Measurements from ENCODE around the gene PDE8A. TPM values are rescaled to one million over a fixed set of nuclear protein-coding genes. Genes with fewer than 3 reads are reported as not detected.

PDE8A gene
- total RNA-seq, 6 experiments from 2014 or later, result 32.7 to 40.5 (median 37.4) TPM

- H3K4me1 ChIP-seq, result no peaks in the 10 kb centered on the region
- intact Hi-C loops (cut with DNase I), result no loop called here
- DNase-seq (no peak), ATAC-seq (no peak)
- H3K27me3 ChIP-seq, result no peaks in the 10 kb centered on the region
- no peaks in the 10 kb centered on the region for H3K9me3 ChIP-seq
- WGBS (ENCODE audit: insufficient coverage, low coverage, low lambda C conversion rate, missing lambda C conversion rate), result 88% methylated on average over 4 of the region's 4 CpGs
- H3K4me3 ChIP-seq, result no peak overlapping the region
- peaks cover 0 to 52% (median 18%) of the 10 kb centered on the region in 4 donors for H3K36me3 ChIP-seq
- TF ChIP-seq CTCF (IDR thresholded peaks at IDR 0.05) (no peak), POLR2A (IDR thresholded peaks at IDR 0.05) (no peak)
- no peak overlapping the region for H3K27ac ChIP-seq
These were observed 138.9 kb downstream of the PDE8A start for GRCh38 chr15:85120351-85121113.

- Histone ChIP-seq H3K9me3 (no peaks in the 10 kb centered on the region), H3K36me3 (peaks cover 0 to 52% (median 17%) of the 10 kb centered on the region in 4 donors), H3K27me3 (no peaks in the 10 kb centered on the region), H3K4me1 (no peaks in the 10 kb centered on the region), H3K27ac (no peak overlapping the region), H3K4me3 (no peak overlapping the region)
- no peak for TF ChIP-seq CTCF (IDR thresholded peaks at IDR 0.05)
- TF ChIP-seq POLR2A (IDR thresholded peaks at IDR 0.05), result no peak
- intact Hi-C loops (cut with DNase I), result no loop called here
- no peak for DNase-seq
- 88% methylated on average over 1 of the region's 1 CpG for WGBS (ENCODE audit: insufficient coverage, low coverage, low lambda C conversion rate, missing lambda C conversion rate)
- ATAC-seq, result no peak
These were observed 142.5 kb downstream of the PDE8A start for GRCh38 chr15:85124173-85124572.

GRCh38 chr15:85125056-85125661 lies 143.5 kb downstream of the PDE8A start:
- no peaks in the 10 kb centered on the region for H3K9me3 ChIP-seq
- no peak overlapping the region for H3K27ac ChIP-seq
- H3K4me1 ChIP-seq, result no peaks in the 10 kb centered on the region
- peaks cover 0 to 50% (median 17%) of the 10 kb centered on the region in 4 donors for H3K36me3 ChIP-seq
- H3K4me3 ChIP-seq, result no peak overlapping the region
- TF ChIP-seq CTCF (IDR thresholded peaks at IDR 0.05), result no peak
- no peak for TF ChIP-seq POLR2A (IDR thresholded peaks at IDR 0.05)
- WGBS (ENCODE audit: insufficient coverage, low coverage, low lambda C conversion rate, missing lambda C conversion rate), result 83% methylated on average over 1 of the region's 4 CpGs
- no peaks in the 10 kb centered on the region for H3K27me3 ChIP-seq
- intact Hi-C loops (cut with DNase I), result no loop called here
- no peak for ATAC-seq
- DNase-seq, result no peak

- no peak overlapping the region for H3K4me3 ChIP-seq
- no peak for TF ChIP-seq CTCF (IDR thresholded peaks at IDR 0.05)
- no peak for TF ChIP-seq POLR2A (IDR thresholded peaks at IDR 0.05)
- intact Hi-C loops (cut with DNase I), result no loop called here
- no peaks in the 10 kb centered on the region for H3K9me3 ChIP-seq
- peaks cover 0 to 35% (median 15%) of the 10 kb centered on the region in 4 donors for H3K36me3 ChIP-seq
- no peaks in the 10 kb centered on the region for H3K27me3 ChIP-seq
- no peak overlapping the region for H3K27ac ChIP-seq
- ATAC-seq (no peak), DNase-seq (no peak)
- H3K4me1 ChIP-seq, result no peaks in the 10 kb centered on the region
These were observed 147.0 kb downstream of the PDE8A start for GRCh38 chr15:85128621-85129020.

All from right lobe of liver (tissue), 6 donors.